Testis (tissue), 2 donors: ENCODE measurements around the gene PTPRN2.

Experiments
- CTCF ChIP-seq, 3 experiments: fragments of 450-650 bp in 2 of 3; fragments of 200-600 bp in 1 of 3; sonication (generic) in 1 of 3; IDR thresholded peaks; one replicate each; pipeline ENCODE4 v1.5.1; 2016 to 2019; ENCODE audit warnings: antibody characterized with exemption in 3 of 3, mild to moderate bottlenecking in 2 of 3, moderate library complexity in 1 of 3
- POLR2A ChIP-seq: fragments of 450-650 bp; IDR thresholded peaks from one replicate; pipeline ENCODE4 v1.6.1; 2017; ENCODE audit warnings: antibody characterized with exemption, mild to moderate bottlenecking, moderate library complexity

- TF ChIP-seq POLR2A: no peak
- TF ChIP-seq CTCF (IDR thresholded peaks at IDR 0.05): no peak
Measured at GRCh38 chr7:158256091-158256816, 331.4 kb downstream of the PTPRN2 start.
